ENCODE measurements around the gene LIN7A.

Gene LIN7A

DNA sequence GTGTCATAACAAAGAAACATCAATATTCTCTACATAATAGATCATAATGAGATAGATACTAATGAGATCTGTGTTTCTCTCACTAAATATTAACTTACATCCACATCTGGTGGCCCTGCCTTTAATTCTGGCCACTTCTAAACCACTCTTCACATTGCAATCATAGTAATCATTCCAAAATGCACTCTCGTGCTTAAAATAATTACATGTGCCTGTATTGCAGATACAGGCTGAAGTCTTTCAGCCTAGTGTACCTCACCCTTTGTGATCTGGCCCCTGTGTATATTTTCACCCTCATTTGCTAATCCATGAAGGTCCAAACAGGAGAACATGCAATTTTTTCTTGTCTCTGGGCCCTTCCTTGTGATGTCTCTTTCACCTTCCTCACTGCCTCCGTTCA, 108.0 kb downstream of the LIN7A start:
- H3K4me2 ChIP-seq (ENCODE audit: low read length): no peak overlapping the region
- no peak overlapping the region for H3K27ac ChIP-seq (ENCODE audit: low read depth, low read length, poor library complexity, severe bottlenecking)
- TF ChIP-seq, protein P1, sequence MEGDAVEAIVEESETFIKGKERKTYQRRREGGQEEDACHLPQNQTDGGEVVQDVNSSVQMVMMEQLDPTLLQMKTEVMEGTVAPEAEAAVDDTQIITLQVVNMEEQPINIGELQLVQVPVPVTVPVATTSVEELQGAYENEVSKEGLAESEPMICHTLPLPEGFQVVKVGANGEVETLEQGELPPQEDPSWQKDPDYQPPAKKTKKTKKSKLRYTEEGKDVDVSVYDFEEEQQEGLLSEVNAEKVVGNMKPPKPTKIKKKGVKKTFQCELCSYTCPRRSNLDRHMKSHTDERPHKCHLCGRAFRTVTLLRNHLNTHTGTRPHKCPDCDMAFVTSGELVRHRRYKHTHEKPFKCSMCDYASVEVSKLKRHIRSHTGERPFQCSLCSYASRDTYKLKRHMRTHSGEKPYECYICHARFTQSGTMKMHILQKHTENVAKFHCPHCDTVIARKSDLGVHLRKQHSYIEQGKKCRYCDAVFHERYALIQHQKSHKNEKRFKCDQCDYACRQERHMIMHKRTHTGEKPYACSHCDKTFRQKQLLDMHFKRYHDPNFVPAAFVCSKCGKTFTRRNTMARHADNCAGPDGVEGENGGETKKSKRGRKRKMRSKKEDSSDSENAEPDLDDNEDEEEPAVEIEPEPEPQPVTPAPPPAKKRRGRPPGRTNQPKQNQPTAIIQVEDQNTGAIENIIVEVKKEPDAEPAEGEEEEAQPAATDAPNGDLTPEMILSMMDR (IDR thresholded peaks at IDR 0.05; ENCODE audit: low read length): no peak
- TF ChIP-seq EZH2 (IDR thresholded peaks at IDR 0.05; ENCODE audit: borderline replicate concordance, low read length): no peak
- H3K9me3 ChIP-seq (ENCODE audit: low read length): no peaks in the 10 kb centered on the region
- H3F3A ChIP-seq (ENCODE audit: insufficient read depth, low read length): no peaks in the 10 kb centered on the region
- H3K9ac ChIP-seq (ENCODE audit: low read length): no peak overlapping the region
- H3K79me2 ChIP-seq (ENCODE audit: insufficient read depth, low read length): no peaks in the 10 kb centered on the region
- no peaks in the 10 kb centered on the region for H3K9me2 ChIP-seq (ENCODE audit: low read depth, low read length)
- H3K27me3 ChIP-seq (ENCODE audit: insufficient read depth, low read length): no peaks in the 10 kb centered on the region
- no peak overlapping the region for H3K4me3 ChIP-seq (ENCODE audit: low read depth, low read length, poor library complexity, severe bottlenecking)
- H4K20me1 ChIP-seq (ENCODE audit: insufficient read depth, low read length): no peaks in the 10 kb centered on the region
- H3K4me1 ChIP-seq (ENCODE audit: insufficient read depth, low read length, severe bottlenecking): no peaks in the 10 kb centered on the region
- H3K36me3 ChIP-seq (ENCODE audit: insufficient read depth, low read length): no peaks in the 10 kb centered on the region
- H2AFZ ChIP-seq (ENCODE audit: low read length): no peak overlapping the region

DNA sequence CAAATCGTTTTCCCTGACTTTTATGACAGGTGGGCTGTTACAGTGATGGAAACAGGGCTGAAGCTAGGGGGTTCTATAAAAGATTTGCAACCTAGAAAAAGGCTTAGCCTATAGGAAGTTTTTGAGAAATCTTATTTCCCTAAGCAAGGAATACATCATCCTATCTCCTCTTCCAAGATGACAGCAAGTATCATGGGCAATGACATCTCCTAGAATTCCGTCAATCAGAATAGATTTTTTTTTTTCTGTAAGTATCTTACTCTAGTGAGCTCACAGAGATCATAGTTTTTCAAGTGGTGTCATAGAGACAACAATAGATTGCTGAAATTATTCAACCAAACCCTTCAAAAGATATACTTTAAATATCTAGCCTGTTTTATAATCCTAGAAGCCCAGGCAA, 112.2 kb downstream of the LIN7A start:
- TF ChIP-seq, protein P1 (IDR thresholded peaks at IDR 0.05; ENCODE audit: low read length): no peak
- TF ChIP-seq EZH2 (IDR thresholded peaks at IDR 0.05; ENCODE audit: borderline replicate concordance, low read length): no peak
- H3K9ac ChIP-seq (ENCODE audit: low read length): no peak overlapping the region

DNA sequence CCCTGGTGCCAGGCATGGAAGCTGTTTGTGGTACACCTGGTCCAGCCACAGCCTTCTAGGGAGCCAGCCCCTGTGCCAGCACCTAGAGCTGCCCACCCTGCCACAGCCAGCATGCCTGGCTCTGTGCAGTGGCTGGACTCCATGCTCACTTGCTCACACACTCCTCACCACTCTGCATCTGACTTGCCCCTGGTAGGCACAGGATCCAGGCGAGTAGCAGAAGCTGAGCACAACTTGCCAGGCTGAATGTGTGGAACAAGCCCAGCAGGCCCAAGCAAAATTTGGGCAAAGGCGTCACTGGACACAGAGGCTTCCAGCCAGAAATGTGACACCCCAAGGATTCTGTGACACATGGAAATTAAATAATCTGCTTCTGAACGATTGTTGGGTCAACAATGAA, 114.3 kb downstream of the LIN7A start:
- Histone ChIP-seq H3K79me2 (ENCODE audit: insufficient read depth, low read length) (no peaks in the 10 kb centered on the region), H2AFZ (ENCODE audit: low read length) (no peak overlapping the region), H3K4me2 (ENCODE audit: low read length) (no peak overlapping the region), H3K9me3 (ENCODE audit: low read length) (no peaks in the 10 kb centered on the region), H3K9me2 (ENCODE audit: low read depth, low read length) (no peaks in the 10 kb centered on the region), H3K36me3 (ENCODE audit: insufficient read depth, low read length) (no peaks in the 10 kb centered on the region), H3K27me3 (ENCODE audit: insufficient read depth, low read length) (no peaks in the 10 kb centered on the region), H3K9ac (ENCODE audit: low read length) (no peak overlapping the region), H3K4me3 (ENCODE audit: low read depth, low read length, poor library complexity, severe bottlenecking) (no peak overlapping the region), H3K27ac (ENCODE audit: low read depth, low read length, poor library complexity, severe bottlenecking) (no peak overlapping the region), H3K4me1 (ENCODE audit: insufficient read depth, low read length, severe bottlenecking) (no peaks in the 10 kb centered on the region), H3F3A (ENCODE audit: insufficient read depth, low read length) (no peaks in the 10 kb centered on the region), H4K20me1 (ENCODE audit: insufficient read depth, low read length) (no peaks in the 10 kb centered on the region)
- TF ChIP-seq, protein P1 (IDR thresholded peaks at IDR 0.05; ENCODE audit: low read length): no peak
- no peak for TF ChIP-seq EZH2 (IDR thresholded peaks at IDR 0.05; ENCODE audit: borderline replicate concordance, low read length)

More for the DNA sequence above, 112.2 kb downstream of the LIN7A start:
- H3F3A ChIP-seq (ENCODE audit: insufficient read depth, low read length): no peaks in the 10 kb centered on the region
- H3K79me2 ChIP-seq (ENCODE audit: insufficient read depth, low read length): no peaks in the 10 kb centered on the region
- no peak overlapping the region for H3K4me2 ChIP-seq (ENCODE audit: low read length)
- H3K9me3 ChIP-seq (ENCODE audit: low read length): no peaks in the 10 kb centered on the region
- H3K4me3 ChIP-seq (ENCODE audit: low read depth, low read length, poor library complexity, severe bottlenecking): no peak overlapping the region
- no peaks in the 10 kb centered on the region for H4K20me1 ChIP-seq (ENCODE audit: insufficient read depth, low read length)
- H2AFZ ChIP-seq (ENCODE audit: low read length): no peak overlapping the region
- no peak overlapping the region for H3K27ac ChIP-seq (ENCODE audit: low read depth, low read length, poor library complexity, severe bottlenecking)
- H3K27me3 ChIP-seq (ENCODE audit: insufficient read depth, low read length): no peaks in the 10 kb centered on the region
- H3K9me2 ChIP-seq (ENCODE audit: low read depth, low read length): no peaks in the 10 kb centered on the region
- no peaks in the 10 kb centered on the region for H3K4me1 ChIP-seq (ENCODE audit: insufficient read depth, low read length, severe bottlenecking)
- no peaks in the 10 kb centered on the region for H3K36me3 ChIP-seq (ENCODE audit: insufficient read depth, low read length)

Measured in OCI-LY1 (cell line).